GM10266 (cell line): ENCODE results near the gene FILIP1L.
"Not testable (repeated sequence)": the region's sequence is repeated elsewhere in the genome, so short reads cannot be mapped to it uniquely, and the experiment has no call there.

Source experiments
- DNase-seq: peaks from one replicate; pipeline ENCODE4 v3.0.0; 2012; ENCODE audit errors: extremely low spot score
- CTCF ChIP-seq: IDR thresholded peaks from 2 replicates; pipeline ENCODE4 v1.5.1; 2012; ENCODE audit warnings: mild to moderate bottlenecking, low read depth; ENCODE audit not compliant: control insufficient read depth, insufficient read depth; ENCODE audit errors: missing control alignments

FILIP1L gene

GRCh38 chr3:100099621-100100020 lies 14.7 kb downstream of the FILIP1L start:
- no peak for TF ChIP-seq CTCF
- DNase-seq: no peak

GRCh38 chr3:100098784-100099070 lies 15.6 kb downstream of the FILIP1L start:
- TF ChIP-seq CTCF: no peak
- no peak for DNase-seq

- no peak for TF ChIP-seq CTCF
- no peak for DNase-seq
Measured at GRCh38 chr3:100097919-100098783, 16.1 kb downstream of the FILIP1L start.

GRCh38 chr3:100096866-100097265 lies 17.4 kb downstream of the FILIP1L start:
- DNase-seq: no peak
- TF ChIP-seq CTCF: no peak

GRCh38 chr3:100096286-100096685 lies 18.0 kb downstream of the FILIP1L start:
- DNase-seq: not testable (repeated sequence)

- no peak for DNase-seq
- no peak for TF ChIP-seq CTCF
Measured at GRCh38 chr3:100093831-100094230, 20.5 kb downstream of the FILIP1L start.

DNA sequence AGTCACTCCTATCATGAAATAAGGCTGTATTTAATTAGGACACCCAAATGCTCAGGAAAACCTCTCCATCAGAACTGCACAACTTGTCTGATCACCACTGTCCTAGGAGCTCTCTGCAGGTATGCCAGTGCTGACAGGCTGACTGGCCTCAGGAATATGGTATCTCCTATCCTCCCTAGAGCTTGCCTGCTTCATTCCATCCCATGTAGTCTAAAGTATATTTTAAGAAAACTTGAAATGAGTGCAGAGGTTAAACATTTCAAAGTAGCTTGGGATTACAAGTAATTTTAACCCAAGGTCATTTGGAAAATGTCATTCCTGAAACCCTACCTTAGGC lies 23.7 kb downstream of the FILIP1L start:
- no peak for DNase-seq
- TF ChIP-seq CTCF: no peak
